HCT116 (cell line): ENCODE results near the gene CDH11. TPM values are rescaled to one million over a fixed set of nuclear protein-coding genes. Genes with fewer than 3 reads are reported as not detected.

Source experiments
- ATAC-seq: fragments of 200-7000 bp; cut with Tn5 transposase; 2 replicates; pipeline ENCODE4 v1.9.1; 2020; ENCODE audit warnings: mild to moderate bottlenecking, moderate library complexity
- BruUV-seq: library from RNA; stranded (reverse); fragments of 400-500 nt; replicated peaks from 2 replicates; lab custom pipeline; 2021; lab: Mats Ljungman, UMichigan
- CTCF ChIA-PET: fragments of 300-600 bp; sonication (Branson Sonifier 250); formaldehyde crosslinking; loops from one replicate; lab custom pipeline; 2021; ENCODE audit warnings: antibody characterized with exemption; lab: Charles Lee
- POLR2A ChIA-PET: fragments of 300-600, 350-600 bp; sonication (Branson Sonifier 250); formaldehyde crosslinking; loops from one replicate; lab custom pipeline; 2021; ENCODE audit warnings: antibody characterized with exemption; lab: Charles Lee
- RAD21 ChIA-PET, 2 experiments: fragments of 300-600 bp; sonication (Branson Sonifier 250); formaldehyde crosslinking; loops; one replicate each; lab custom pipeline; 2023; ENCODE audit warnings: low total read pairs in 2 of 2; ENCODE audit not compliant: uncharacterized antibody in 2 of 2, unreplicated experiment in 2 of 2, low non-redundant PET in 1 of 2; lab: Charles Lee
- DNase-seq: peaks from one replicate; pipeline ENCODE4 v3.0.0-alpha.2; 2010; ENCODE audit warnings: low read depth, low spot score
- H2AFZ ChIP-seq: fragments of 200-600 bp; shearing (Covaris generic), sonication (generic); 2 replicates; pipeline ENCODE4 v1.6.1; 2017; ENCODE audit warnings: low read depth, mixed run types, mixed read lengths, antibody characterized with exemption, low read length; ENCODE audit not compliant: poor library complexity, severe bottlenecking
- H3K27ac ChIP-seq: 2 replicates; pipeline ENCODE4 v1.5.1; 2012; ENCODE audit warnings: low read depth, low read length
- H3K27me3 ChIP-seq: fragments of 200-600 bp; sonication (generic); 2 replicates; pipeline ENCODE4 v1.6.1; 2016; ENCODE audit warnings: mixed run types, low read length, mixed read lengths; ENCODE audit not compliant: insufficient read depth
- H3K36me3 ChIP-seq, 2 experiments: fragments of 200-500 bp in 1 of 2; fragments of 200-600 bp in 1 of 2; sonication (Bioruptor generic) in 1 of 2; sonication (generic) in 1 of 2; 2 replicates each; pipeline versions ENCODE4 v1.5.1 to v1.6.1; 2014 to 2016; ENCODE audit warnings: low read length in 2 of 2, inconsistent platforms in 1 of 2, mixed read lengths in 1 of 2, mixed run types in 1 of 2; ENCODE audit not compliant: insufficient read depth in 2 of 2, control insufficient read depth in 1 of 2
- H3K4me1 ChIP-seq, 2 experiments: fragments of 200-600 bp in 1 of 2; sonication (generic) in 1 of 2; 2 replicates each; pipeline versions ENCODE4 v1.5.1 to v1.6.1; 2012 to 2017; ENCODE audit warnings: low read length in 2 of 2, inconsistent platforms in 1 of 2, mild to moderate bottlenecking in 1 of 2, mixed read lengths in 1 of 2, mixed run types in 1 of 2, moderate library complexity in 1 of 2; ENCODE audit not compliant: insufficient read depth in 2 of 2, control insufficient read depth in 1 of 2
- H3K4me2 ChIP-seq: fragments of 200-600 bp; sonication (generic); 2 replicates; pipeline ENCODE4 v1.6.1; 2017; ENCODE audit warnings: mixed run types, low read length, mixed read lengths
- H3K4me3 ChIP-seq, 2 experiments: fragments of 200-600 bp in 1 of 2; sonication (generic) in 1 of 2; replicated peaks in 1 of 2; 2 replicates each; pipeline ENCODE4 v1.5.1; 2011 to 2016; ENCODE audit warnings: low read length in 2 of 2, control low read depth in 1 of 2, low read depth in 1 of 2, mild to moderate bottlenecking in 1 of 2, mixed read lengths in 1 of 2, mixed run types in 1 of 2
- H3K79me2 ChIP-seq: fragments of 200-600 bp; sonication (generic); 2 replicates; pipeline ENCODE4 v1.6.1; 2017; ENCODE audit warnings: mild to moderate bottlenecking, mixed run types, low read length, moderate library complexity, mixed read lengths; ENCODE audit not compliant: insufficient read depth
- H3K9ac ChIP-seq: fragments of 200-600 bp; sonication (generic); 2 replicates; pipeline ENCODE4 v1.6.1; 2016; ENCODE audit warnings: low read length, mixed read lengths
- H3K9me2 ChIP-seq: fragments of 200-600 bp; sonication (generic), shearing (Covaris generic); 2 replicates; pipeline ENCODE4 v1.6.1; 2017; ENCODE audit warnings: mixed run types, mild to moderate bottlenecking, moderate library complexity; ENCODE audit not compliant: insufficient read depth
- H3K9me3 ChIP-seq, 2 experiments: fragments of 200-500 bp in 1 of 2; fragments of 200-600 bp in 1 of 2; sonication (Bioruptor generic) in 1 of 2; sonication (generic) in 1 of 2; 2 replicates each; pipeline ENCODE4 v1.6.1; 2014 to 2017; ENCODE audit warnings: low read length in 2 of 2, mixed read lengths in 2 of 2, inconsistent platforms in 1 of 2, low read depth in 1 of 2, mild to moderate bottlenecking in 1 of 2, mixed run types in 1 of 2, moderate library complexity in 1 of 2; ENCODE audit not compliant: control insufficient read depth in 1 of 2, insufficient read depth in 1 of 2
- H4K20me1 ChIP-seq: fragments of 200-600 bp; sonication (generic), shearing (Covaris generic); 2 replicates; pipeline ENCODE4 v1.6.1; 2017; ENCODE audit warnings: mixed run types, mild to moderate bottlenecking, moderate library complexity; ENCODE audit not compliant: insufficient read depth
- EZH2 ChIP-seq: fragments of 200-600 bp; sonication (generic); IDR thresholded peaks from 2 replicates; pipeline ENCODE4 v1.6.1; 2017; ENCODE audit warnings: antibody characterized with exemption, mixed run types
- EZH2phosphoT487 ChIP-seq: fragments of 200-600 bp; IDR thresholded peaks from 2 replicates; pipeline ENCODE4 v1.6.1; 2018; ENCODE audit warnings: antibody characterized with exemption, borderline replicate concordance
- RAD21 ChIP-seq: IDR thresholded peaks from 2 replicates; pipeline ENCODE4 v1.6.1; 2012; ENCODE audit warnings: low read depth, mild to moderate bottlenecking
- SP1 ChIP-seq: IDR thresholded peaks from 2 replicates; pipeline ENCODE4 v1.6.1; 2012; ENCODE audit warnings: low read depth
- TCF7L2 ChIP-seq: IDR thresholded peaks from 2 replicates; pipeline ENCODE4 v1.7.0; 2011; ENCODE audit warnings: borderline replicate concordance, inconsistent platforms; ENCODE audit not compliant: insufficient read depth, insufficient read length; ENCODE audit errors: extremely low read depth
- YY1 ChIP-seq: IDR thresholded peaks from 2 replicates; pipeline ENCODE4 v1.6.1; 2011; ENCODE audit warnings: low read length, low read depth, moderate library complexity, mild to moderate bottlenecking; ENCODE audit not compliant: insufficient replicate concordance; ENCODE audit errors: extremely low read depth
- intact Hi-C: fragments of 100-400 bp; cut with micrococcal nuclease; formaldehyde crosslinking; loops from 2 replicates; pipeline ENCODE4 v1.10.0; 2022
- total RNA-seq: library from RNA; stranded (reverse); gene quantifications from one replicate; pipeline ENCODE4 v1.2.1, GENCODE V29; 2021; ENCODE audit not compliant: unreplicated experiment

CDH11 gene
- total RNA-seq, 1 experiment from 2014 or later: 0.52 TPM

- DNase-seq (no peak), ATAC-seq (no peak)
- H4K20me1 ChIP-seq: no peaks in the 10 kb centered on the region
- intact Hi-C loops: no loop called here
- ChIA-PET RAD21 (no interaction called here), POLR2A (no interaction called here), CTCF (no interaction called here)
- H3K4me3 ChIP-seq: no peak overlapping the region
- H3K9me2 ChIP-seq: no peaks in the 10 kb centered on the region
- no peak overlapping the region for H3K4me2 ChIP-seq
- H2AFZ ChIP-seq: no peak overlapping the region
- H3K4me1 ChIP-seq: no peaks in the 10 kb centered on the region
- H3K27ac ChIP-seq: no peak overlapping the region
- no TSS peak for BruUV-seq
- no peak for TF ChIP-seq TCF7L2
- no peak for TF ChIP-seq YY1
- TF ChIP-seq SP1: no peak
- no peak for TF ChIP-seq EZH2phosphoT487
- peaks cover 7 to 12% of the 10 kb centered on the region in 2 experiments; a peak in 2 of 4 replicates for H3K9me3 ChIP-seq
- H3K36me3 ChIP-seq: no peaks in the 10 kb centered on the region
- H3K79me2 ChIP-seq: no peaks in the 10 kb centered on the region
- no peak overlapping the region for H3K9ac ChIP-seq
- no peaks in the 10 kb centered on the region for H3K27me3 ChIP-seq
These were observed 170.7 kb downstream of the CDH11 start for GRCh38 chr16:64951193-64951592.

GRCh38 chr16:64950731-64951130 lies 171.1 kb downstream of the CDH11 start:
- RAD21 ChIA-PET: no interaction called here
- Histone ChIP-seq H3K27me3 (no peaks in the 10 kb centered on the region), H3K79me2 (no peaks in the 10 kb centered on the region), H3K9me3 (peaks cover 11 to 13% of the 10 kb centered on the region in 2 experiments; a peak in 2 of 4 replicates), H3K4me3 (no peak overlapping the region), H4K20me1 (no peaks in the 10 kb centered on the region), H3K27ac (no peak overlapping the region), H3K9me2 (no peaks in the 10 kb centered on the region), H3K4me2 (no peak overlapping the region), H2AFZ (no peak overlapping the region), H3K4me1 (no peaks in the 10 kb centered on the region), H3K36me3 (no peaks in the 10 kb centered on the region), H3K9ac (no peak overlapping the region)
- TF ChIP-seq EZH2: no peak
- no peak for TF ChIP-seq RAD21
- POLR2A ChIA-PET: no interaction called here
- intact Hi-C loops: no loop called here
- DNase-seq: no peak
- no peak for ATAC-seq
- CTCF ChIA-PET: no interaction called here
- no TSS peak for BruUV-seq
